IPS DF 19.7 (cell line): Measurements from ENCODE around the gene BEST1.
"Not testable (repeated sequence)": the region's sequence is repeated elsewhere in the genome, so short reads cannot be mapped to it uniquely, and the experiment has no call there.

Source experiments
- DNase-seq: peaks from one replicate; pipeline ENCODE4 v3.0.0-alpha.2; 2013; ENCODE audit warnings: low read depth, low spot score

Gene BEST1

DNA sequence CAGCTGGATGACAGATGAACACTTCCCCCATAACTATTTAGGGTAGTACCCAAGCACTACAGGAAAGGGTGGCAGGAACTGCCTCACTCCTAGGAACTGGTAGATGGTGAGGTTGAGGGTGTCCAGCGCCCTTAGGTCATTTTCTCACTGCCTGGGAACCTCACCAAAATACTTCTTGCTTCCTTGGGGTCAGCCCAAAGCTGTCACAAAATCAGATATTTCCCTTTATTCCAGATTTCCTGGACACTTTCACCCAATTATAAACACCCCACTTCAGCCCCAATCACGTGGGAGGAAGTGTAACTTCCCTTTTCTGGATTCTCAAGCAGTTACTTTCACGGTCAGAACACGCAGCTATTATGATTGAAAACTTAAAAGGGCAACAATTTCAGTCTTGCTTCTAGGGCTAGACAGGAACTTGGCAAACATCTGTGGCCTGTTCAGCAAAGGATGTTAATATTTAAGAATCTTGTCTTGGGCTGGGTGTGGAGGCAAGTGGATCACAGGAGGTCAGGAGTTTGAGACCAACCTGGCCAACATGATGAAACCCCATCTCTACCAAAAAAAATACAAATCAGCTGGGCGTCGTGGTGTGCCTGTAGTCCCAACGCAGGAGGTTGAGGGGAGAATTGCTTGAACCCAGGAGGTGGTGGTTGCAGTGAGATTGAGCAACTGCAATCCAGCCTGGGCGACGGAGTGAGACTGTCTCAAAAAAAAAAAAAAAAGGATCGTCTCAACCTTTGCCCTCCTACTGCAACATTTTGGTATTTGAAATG, 13.3 kb downstream of the BEST1 start:
- DNase-seq, result no peak

DNA sequence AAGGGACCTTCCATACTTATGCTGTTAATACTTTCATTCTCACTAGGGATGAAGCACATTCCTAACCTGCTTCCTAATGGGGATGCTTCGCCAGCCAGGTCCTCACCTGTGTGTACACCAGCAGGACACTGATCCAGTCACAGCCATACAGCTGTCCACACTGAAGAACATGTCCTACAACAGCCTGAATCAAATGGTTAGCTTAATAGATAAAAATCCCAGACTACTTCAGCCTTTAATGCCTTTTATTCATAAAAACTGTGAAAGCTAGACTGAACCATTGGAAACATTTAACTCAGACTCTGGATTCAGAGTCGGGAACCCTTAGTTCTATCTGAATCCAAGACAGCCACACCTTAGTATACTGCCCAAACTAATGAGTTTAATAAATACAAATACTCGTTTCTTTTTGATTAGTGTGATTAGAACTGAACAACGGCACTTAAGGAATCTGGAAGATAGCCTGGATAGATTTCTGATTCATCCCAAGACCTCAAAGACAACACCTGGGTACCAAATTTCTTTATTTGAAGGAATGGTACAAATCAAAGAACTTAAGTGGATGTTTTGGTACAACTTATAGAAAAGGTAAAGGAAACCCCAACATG, 14.0 kb downstream of the BEST1 start:
- no peak for DNase-seq

DNA sequence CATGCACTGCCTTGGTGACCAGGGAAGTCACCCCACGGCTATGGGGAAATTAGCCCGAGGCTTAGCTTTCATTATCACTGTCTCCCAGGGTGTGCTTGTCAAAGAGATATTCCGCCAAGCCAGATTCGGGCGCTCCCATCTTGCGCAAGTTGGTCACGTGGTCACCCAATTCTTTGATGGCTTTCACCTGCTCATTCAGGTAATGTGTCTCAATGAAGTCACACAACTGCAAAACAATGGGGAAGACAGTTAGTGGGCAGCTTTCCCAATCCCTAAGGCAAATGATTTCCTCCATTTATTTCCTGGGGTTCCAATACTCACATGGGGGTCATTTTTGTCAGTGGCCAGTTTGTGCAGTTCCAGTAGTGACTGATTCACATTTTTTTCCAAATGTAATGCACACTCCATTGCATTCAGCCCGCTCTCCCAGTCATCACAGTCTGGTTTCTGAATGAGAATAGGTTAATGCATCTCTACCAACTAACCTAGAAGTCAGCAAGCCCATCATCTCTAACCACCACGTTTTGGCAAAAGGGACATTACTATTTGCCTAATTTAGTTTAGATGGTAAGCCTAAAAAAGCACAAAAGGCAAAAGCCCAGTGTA, 14.6 kb downstream of the BEST1 start:
- not testable (repeated sequence) for DNase-seq

DNA sequence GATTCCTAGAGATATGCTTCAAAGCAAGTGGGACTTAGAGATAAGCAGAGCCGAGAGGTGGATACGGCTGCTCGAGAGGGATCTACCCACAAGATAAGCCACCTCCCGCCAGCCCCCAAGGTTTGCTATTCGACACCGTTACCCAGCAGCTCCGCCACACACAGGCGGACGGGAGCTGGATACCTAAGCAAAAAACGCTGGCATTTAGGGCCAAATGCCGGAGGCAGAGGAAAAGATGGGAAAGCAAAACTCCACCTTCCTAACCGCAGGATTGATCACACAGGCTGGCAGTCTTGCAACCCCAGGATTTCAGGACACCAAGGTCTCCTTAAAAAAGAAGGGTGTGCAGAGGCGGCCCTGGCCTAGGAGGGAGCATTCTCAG, 16.6 kb downstream of the BEST1 start:
- no peak for DNase-seq

GRCh38 chr11:61967116-61967923, 17.2 kb downstream of the BEST1 start, which contains the start of gene FTH1:
Gene FTH1 (minus strand): TSS chr11:61967634. CDS start chr11:61967425, 209 bp downstream.
- DNase-seq, result no peak

GRCh38 chr11:61967924-61968757, 18.0 kb downstream of the BEST1 start:
- DNase-seq, result no peak

- DNase-seq, result no peak
Observed at GRCh38 chr11:61968758-61969390, 18.7 kb downstream of the BEST1 start.

- no peak for DNase-seq
Observed at GRCh38 chr11:61969391-61969758, 19.2 kb downstream of the BEST1 start.

- no peak for DNase-seq
Observed at GRCh38 chr11:61969838-61970662, 19.9 kb downstream of the BEST1 start.

- peak; percentile 96 for DNase-seq
Observed at GRCh38 chr11:61971248-61972111, 21.3 kb downstream of the BEST1 start.

- no peak for DNase-seq
Observed at GRCh38 chr11:61972112-61972671, 22.0 kb downstream of the BEST1 start.

GRCh38 chr11:61972672-61973475, 22.7 kb downstream of the BEST1 start:
- no peak for DNase-seq

DNA sequence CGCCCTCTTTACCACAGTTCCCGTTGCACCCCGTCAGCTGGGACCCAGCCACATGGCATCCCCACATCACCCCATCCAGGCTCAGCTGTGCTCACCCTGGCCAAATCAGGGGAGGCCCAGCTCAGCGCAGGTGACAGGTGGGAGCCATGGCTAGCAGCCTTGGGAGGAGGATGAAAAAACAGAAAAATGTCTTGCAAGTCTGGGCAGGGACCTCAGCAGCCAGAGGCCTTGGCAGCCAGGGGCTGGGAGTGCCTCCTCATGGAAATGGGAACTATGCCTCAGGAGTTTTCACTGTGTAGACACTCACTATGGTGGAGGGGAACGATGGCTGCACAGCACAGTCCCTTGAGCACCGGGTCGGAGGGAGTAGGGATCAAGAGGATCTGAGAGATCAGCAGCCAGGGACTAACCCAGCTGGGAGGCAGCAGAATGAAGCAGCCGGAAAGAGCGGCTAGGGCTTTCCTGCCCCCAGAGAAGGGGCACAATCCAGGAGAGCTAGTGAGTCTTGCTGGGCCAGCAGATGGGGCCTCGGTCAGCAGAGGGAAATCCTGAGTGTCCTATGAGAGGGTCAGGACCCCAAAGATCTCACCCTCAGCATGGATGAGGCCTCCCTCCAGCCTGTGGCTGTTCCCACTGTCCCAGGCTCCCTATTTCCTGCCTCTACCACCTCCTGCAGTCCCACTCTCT, 23.5 kb downstream of the BEST1 start:
- no peak for DNase-seq

DNA sequence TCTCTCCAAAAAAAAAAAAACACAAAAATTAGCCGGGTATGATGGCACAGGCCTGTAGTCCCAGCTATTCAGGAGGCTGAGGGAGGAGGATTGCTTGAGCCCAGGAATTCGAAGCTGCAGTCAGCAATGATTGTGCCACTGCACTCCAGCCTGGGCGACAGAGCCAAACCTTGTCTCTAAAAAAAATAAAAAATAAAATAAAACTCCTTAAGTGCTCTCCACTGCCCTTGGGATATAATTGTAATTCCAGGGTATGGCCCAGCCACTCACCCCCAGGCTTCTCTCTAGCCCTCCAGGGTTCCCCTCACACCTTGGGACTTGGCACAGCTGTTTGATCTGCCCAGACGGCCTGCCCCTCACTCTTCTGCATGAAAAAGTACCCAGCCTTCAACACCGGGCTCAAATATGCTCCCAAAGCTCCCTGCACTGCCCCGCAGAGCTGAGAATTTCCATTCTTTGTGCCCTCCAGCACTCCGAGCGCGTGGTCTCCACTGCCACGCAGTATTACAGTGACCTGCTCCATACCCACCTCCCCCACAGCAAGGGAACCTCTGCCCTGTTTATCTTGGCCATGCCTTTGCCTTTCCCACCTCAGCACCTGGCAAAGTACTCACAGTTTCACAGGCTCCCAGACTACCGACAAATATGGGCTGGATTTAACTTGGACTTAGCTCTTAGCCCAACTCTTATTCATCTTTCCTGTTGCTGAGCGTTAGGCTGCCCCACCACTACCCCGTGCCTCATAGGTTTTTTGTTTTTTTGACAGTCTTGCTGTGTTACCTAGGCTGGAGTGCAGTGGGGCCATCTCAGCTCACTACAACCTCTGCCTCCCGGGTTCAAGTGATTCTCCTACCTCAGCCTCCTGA, 24.8 kb downstream of the BEST1 start:
- DNase-seq, result no peak

DNA sequence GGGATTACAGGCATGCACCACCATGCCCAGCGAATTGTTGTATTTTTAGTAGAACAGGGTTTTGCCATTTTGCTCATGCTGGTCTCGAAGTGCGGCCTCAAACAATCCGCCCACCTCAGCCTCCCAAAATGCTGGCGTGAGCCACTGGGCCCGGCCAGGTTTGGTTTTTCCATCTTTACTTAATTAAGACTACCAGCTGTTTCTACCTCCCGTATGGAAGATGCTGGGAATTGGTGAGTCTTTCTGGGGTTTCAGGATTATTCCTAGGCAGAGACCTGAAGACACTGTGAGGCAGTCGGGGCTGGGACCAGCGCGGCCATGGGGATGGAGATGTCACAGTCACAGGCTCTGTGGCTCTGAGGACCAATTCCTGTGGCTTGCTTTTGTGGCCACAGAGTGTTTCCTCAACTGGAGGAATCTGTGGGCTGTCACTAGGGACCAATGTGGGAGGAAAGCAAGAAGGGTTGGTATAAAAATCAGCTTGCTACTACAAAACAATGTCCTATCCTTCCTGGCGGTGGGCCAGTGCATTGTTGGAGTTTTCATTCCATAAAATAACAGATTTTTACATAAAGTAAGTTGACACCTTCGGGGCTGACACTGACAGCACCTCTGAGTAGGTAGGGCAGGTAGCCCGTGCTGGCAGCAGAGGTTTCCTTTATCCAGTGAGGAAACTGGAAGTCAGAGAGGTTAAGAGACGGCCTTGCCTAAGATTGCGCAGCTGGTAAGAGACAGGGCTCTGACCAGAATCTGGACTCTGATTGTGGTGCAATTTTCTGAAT, 25.7 kb downstream of the BEST1 start:
- DNase-seq, result no peak
